ENCODE data around the gene EPHA6. TPM values are rescaled to one million over a fixed set of nuclear protein-coding genes. Genes with fewer than 3 reads are reported as not detected.

The EPHA6 gene
- total RNA-seq, 2 experiments from 2014 or later, result not detected

DNA sequence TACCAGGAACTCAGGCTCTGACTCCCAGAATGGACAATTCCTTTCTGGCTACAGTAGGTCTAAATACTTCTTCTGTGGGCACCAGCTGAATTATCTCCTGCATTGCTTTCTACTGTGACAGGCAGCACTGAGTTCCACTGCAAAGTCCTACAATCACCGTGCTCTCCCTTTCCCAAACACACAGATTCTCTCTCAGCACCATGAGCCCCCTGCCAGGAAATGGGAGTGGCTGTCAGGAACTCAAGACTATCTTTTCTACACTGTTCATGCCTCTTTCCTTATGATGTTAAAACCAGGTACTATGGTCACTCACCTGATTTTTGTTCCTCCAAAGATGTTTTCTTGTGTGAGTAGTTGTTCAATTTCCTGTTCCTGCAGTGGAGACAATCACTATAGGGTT is 383.4 kb downstream of the EPHA6 start:
- H3K4me1 Mint-ChIP-seq (ENCODE audit: low read depth), result no peaks in the 10 kb centered on the region
- CTCF ChIA-PET, result no interaction called here
- no peak overlapping the region for H3K27ac Mint-ChIP-seq

DNA sequence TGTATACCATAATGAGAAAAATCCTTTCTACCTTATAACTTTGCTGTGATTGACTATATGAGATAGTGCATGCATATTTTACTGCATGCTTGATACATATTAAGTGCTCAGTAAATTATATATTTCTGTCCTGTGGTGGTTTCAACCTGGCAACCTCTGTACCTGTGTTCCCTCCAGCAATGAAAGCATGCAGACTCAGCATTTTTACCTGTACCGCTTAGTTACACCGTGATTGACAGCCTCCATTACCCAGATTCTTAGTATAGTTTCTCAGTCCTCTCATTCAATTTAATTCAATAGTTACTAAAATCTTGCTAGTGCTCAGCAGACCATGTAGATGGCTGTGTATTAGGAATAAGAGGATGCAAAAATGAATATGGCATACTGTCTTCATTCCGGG is 386.0 kb downstream of the EPHA6 start:
- intact Hi-C loops (cut with DNase I, micrococcal nuclease), result no loop called here
- H3K4me3 ChIP-seq (ENCODE audit: low read length), result no peak overlapping the region
- H3K36me3 Mint-ChIP-seq (ENCODE audit: low read depth), result no peaks in the 10 kb centered on the region
- CTCF ChIA-PET, result no interaction called here
- no peaks in the 10 kb centered on the region for H3K27me3 Mint-ChIP-seq
- no peak overlapping the region for H3K27ac Mint-ChIP-seq
- H3K9me3 Mint-ChIP-seq, result no peaks in the 10 kb centered on the region
- no peaks in the 10 kb centered on the region for H3K27me3 ChIP-seq (ENCODE audit: control insufficient read depth in 1 of 2, insufficient read depth in 2 of 2, low read length in 2 of 2)
- H3K9me3 ChIP-seq (ENCODE audit: control insufficient read depth in 1 of 2, insufficient read depth in 1 of 2, low read length in 2 of 2), result no peaks in the 10 kb centered on the region
- no peaks in the 10 kb centered on the region for H3K4me1 Mint-ChIP-seq (ENCODE audit: low read depth)
- ATAC-seq (ENCODE audit: poor library complexity) (no peak), DNase-seq (no peak)
- H3K27ac ChIP-seq (ENCODE audit: low read depth in 1 of 2, low read length in 2 of 2), result no peak overlapping the region
- H3K4me1 ChIP-seq (ENCODE audit: insufficient read depth, low read length), result no peaks in the 10 kb centered on the region
- H3K4me3 Mint-ChIP-seq, result no peak overlapping the region
- no peak for TF ChIP-seq CTCF (IDR thresholded peaks at IDR 0.05)
- POLR2A ChIA-PET, result no interaction called here
- H3K36me3 ChIP-seq (ENCODE audit: insufficient read depth, low read length), result no peaks in the 10 kb centered on the region

More for the DNA sequence above, 383.4 kb downstream of the EPHA6 start:
- DNase-seq, result no peak
- H3K36me3 Mint-ChIP-seq (ENCODE audit: low read depth), result no peaks in the 10 kb centered on the region
- ATAC-seq (ENCODE audit: poor library complexity), result no peak
- no peak for TF ChIP-seq CTCF (IDR thresholded peaks at IDR 0.05)
- H3K4me3 ChIP-seq (ENCODE audit: low read length), result no peak overlapping the region
- no peaks in the 10 kb centered on the region for H3K27me3 Mint-ChIP-seq
- no peak overlapping the region for H3K4me3 Mint-ChIP-seq
- POLR2A ChIA-PET, result no interaction called here
- H3K27ac ChIP-seq (ENCODE audit: low read depth in 1 of 2, low read length in 2 of 2), result no peak overlapping the region
- no peaks in the 10 kb centered on the region for H3K9me3 ChIP-seq (ENCODE audit: control insufficient read depth in 1 of 2, insufficient read depth in 1 of 2, low read length in 2 of 2)
- H3K36me3 ChIP-seq (ENCODE audit: insufficient read depth, low read length), result no peaks in the 10 kb centered on the region
- H3K27me3 ChIP-seq (ENCODE audit: control insufficient read depth in 1 of 2, insufficient read depth in 2 of 2, low read length in 2 of 2), result no peaks in the 10 kb centered on the region
- intact Hi-C loops (cut with DNase I, micrococcal nuclease), result no loop called here
- H3K4me1 ChIP-seq (ENCODE audit: insufficient read depth, low read length), result no peaks in the 10 kb centered on the region
- H3K9me3 Mint-ChIP-seq, result no peaks in the 10 kb centered on the region

GRCh38 chr3:97201814-97202213 is 387.4 kb downstream of the EPHA6 start:
- Histone ChIP-seq H3K27me3 (ENCODE audit: control insufficient read depth in 1 of 2, insufficient read depth in 2 of 2, low read length in 2 of 2) (no peaks in the 10 kb centered on the region), H3K4me1 (ENCODE audit: insufficient read depth, low read length) (no peaks in the 10 kb centered on the region), H3K9me3 (ENCODE audit: control insufficient read depth in 1 of 2, insufficient read depth in 1 of 2, low read length in 2 of 2) (no peaks in the 10 kb centered on the region), H3K27ac (ENCODE audit: low read depth in 1 of 2, low read length in 2 of 2) (no peak overlapping the region), H3K4me3 (ENCODE audit: low read length) (no peak overlapping the region), H3K36me3 (ENCODE audit: insufficient read depth, low read length) (no peaks in the 10 kb centered on the region)
- no peak for ATAC-seq (ENCODE audit: poor library complexity)
- ChIA-PET CTCF (no interaction called here), POLR2A (no interaction called here)
- no peak for DNase-seq
- no peak for TF ChIP-seq CTCF (IDR thresholded peaks at IDR 0.05)
- no peak overlapping the region for H3K4me3 Mint-ChIP-seq
- intact Hi-C loops (cut with DNase I, micrococcal nuclease), result no loop called here
- no peaks in the 10 kb centered on the region for H3K4me1 Mint-ChIP-seq (ENCODE audit: low read depth)
- no peaks in the 10 kb centered on the region for H3K9me3 Mint-ChIP-seq
- no peak overlapping the region for H3K27ac Mint-ChIP-seq
- H3K27me3 Mint-ChIP-seq, result no peaks in the 10 kb centered on the region
- H3K36me3 Mint-ChIP-seq (ENCODE audit: low read depth), result no peaks in the 10 kb centered on the region
